ENCODE results near the gene PPP4R2.

DNA sequence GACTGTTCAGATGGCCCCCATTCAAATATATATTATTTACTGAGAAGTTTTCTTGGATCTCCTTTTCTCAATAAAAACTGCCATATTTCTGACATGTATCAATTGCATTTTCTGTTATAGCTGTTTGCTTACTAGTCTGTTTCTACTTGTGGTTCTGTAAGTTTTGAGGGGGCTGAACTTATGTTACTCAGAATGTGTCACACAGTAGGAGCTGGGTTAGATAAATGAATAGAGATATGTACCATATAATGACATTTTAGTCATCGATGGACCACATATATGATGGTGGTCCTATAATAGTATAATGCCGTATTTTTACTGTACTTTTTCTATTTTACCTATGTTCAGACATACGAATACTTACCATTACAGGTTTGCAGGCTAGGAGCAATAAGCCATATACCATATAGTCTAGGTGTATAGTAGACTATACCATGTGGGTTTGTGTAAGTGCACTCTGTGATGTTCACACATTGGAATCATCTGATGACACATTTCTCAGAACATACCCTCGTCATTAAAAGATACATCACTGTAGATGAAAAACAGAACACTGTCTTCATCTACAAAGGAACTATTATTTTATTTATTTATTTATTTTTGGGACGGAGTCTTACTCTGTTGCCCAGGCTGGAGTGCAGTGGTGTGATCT, 22.3 kb downstream of the PPP4R2 start:
- no peak for TF ChIP-seq CTCF (IDR thresholded peaks at IDR 0.05; ENCODE audit: insufficient read depth, low read length, poor library complexity, severe bottlenecking)
- no peak for TF ChIP-seq EZH2phosphoT487 (conservative IDR thresholded peaks at IDR 0.05; ENCODE audit: low read length)
